NB4 (cell line): ENCODE results near the gene MAP3K9.

Source experiments
- CTCF ChIP-seq: IDR thresholded peaks from one replicate; pipeline ENCODE4 v1.5.1; 2012; ENCODE audit warnings: low read depth, low read length
- MAX ChIP-seq: IDR thresholded peaks from 2 replicates; pipeline ENCODE4 v1.6.1; 2011; ENCODE audit warnings: low read depth, low read length
- MYC ChIP-seq: IDR thresholded peaks from 2 replicates; pipeline ENCODE4 v1.6.1; 2011; ENCODE audit warnings: low read depth, low read length
- POLR2A ChIP-seq: IDR thresholded peaks from 2 replicates; pipeline ENCODE4 v1.6.1; 2011; ENCODE audit warnings: mild to moderate bottlenecking; ENCODE audit not compliant: insufficient read length; ENCODE audit errors: extremely low read depth

DNA sequence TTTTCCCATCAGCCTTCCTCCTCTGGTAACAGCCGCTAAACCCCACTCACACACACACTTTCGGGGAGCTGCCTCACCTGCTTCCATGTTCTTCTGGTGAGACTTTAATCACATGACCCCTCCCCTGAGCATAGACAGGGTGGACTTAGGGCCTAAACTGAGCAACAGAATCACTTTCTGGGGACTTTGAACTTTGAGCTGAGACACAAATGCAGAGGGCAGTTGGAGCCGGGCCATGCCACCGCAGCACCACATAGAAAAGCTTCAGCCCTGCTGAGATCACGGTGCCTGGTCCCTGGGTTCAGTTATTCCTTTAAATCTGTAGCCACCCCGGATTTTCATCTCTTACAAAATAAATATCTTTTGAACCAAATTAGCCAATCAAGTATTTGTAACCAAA is 18.4 kb upstream of the MAP3K9 start:
- TF ChIP-seq CTCF = no peak
- no peak for TF ChIP-seq POLR2A
- TF ChIP-seq MAX = no peak
- no peak for TF ChIP-seq MYC
